HG03565 (cell line): ENCODE measurements around the gene KRT25.

Experiments
- ATAC-seq: cut with Tn5 transposase; IDR thresholded peaks from one replicate; pipeline ENCODE4 v1.9.1; 2021; ENCODE audit warnings: mild to moderate bottlenecking, moderate library complexity; ENCODE audit not compliant: unreplicated experiment

Gene KRT25, protein sequence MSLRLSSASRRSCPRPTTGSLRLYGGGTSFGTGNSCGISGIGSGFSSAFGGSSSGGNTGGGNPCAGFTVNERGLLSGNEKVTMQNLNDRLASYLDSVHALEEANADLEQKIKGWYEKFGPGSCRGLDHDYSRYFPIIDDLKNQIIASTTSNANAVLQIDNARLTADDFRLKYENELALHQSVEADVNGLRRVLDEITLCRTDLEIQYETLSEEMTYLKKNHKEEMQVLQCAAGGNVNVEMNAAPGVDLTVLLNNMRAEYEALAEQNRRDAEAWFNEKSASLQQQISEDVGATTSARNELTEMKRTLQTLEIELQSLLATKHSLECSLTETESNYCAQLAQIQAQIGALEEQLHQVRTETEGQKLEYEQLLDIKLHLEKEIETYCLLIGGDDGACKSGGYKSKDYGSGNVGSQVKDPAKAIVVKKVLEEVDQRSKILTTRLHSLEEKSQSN

DNA sequence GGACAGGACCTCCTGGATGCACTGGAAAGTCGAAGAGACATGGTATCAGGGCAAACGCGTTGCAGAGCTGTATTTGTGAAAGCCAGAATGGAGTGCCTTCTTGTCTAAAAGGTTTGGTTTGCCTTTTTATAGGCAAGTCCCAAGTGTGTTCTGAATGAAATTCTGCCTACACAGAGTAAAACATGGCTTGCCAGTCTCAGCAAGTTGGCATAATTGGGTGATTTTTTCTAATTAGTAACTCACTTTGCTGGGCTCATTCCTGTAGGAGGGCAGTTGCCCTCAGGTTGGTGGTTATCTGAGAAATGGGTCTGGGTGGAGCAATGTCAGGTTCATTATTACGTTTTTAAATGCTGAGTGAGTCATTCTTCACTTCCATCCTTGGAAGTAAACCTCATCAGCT lies at the start of gene KRT25:
TSS of gene KRT25 (minus strand) at position 101 of the 400 bp plus-strand sequence. CDS start at position 41, 60 bp downstream.
- no peak for ATAC-seq

- ATAC-seq: no peak
Observed at GRCh38 chr17:40803617-40804082, 48.5 kb upstream of the KRT25 start.

DNA sequence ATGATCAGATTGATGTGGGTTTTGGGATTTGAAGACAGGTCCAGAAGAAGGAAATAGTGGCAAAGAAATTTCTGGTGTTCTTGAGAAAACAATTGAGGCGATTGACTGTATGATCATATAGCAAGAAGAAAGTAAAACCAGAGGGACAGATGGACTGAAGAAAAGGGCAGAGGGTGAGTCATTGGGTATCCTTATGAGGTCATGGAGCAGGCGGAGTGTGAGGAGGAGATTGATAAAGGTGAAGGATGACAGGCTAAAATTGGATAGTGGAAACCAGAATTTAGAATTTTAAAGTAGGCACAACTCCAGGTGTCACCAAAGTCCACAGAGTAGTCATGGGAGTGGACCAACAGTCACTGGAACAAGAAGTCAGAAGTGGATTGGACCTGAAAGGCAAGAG lies 46.0 kb upstream of the KRT25 start:
- no peak for ATAC-seq

GRCh38 chr17:40800381-40800780 lies 45.2 kb upstream of the KRT25 start:
- ATAC-seq: no peak

DNA sequence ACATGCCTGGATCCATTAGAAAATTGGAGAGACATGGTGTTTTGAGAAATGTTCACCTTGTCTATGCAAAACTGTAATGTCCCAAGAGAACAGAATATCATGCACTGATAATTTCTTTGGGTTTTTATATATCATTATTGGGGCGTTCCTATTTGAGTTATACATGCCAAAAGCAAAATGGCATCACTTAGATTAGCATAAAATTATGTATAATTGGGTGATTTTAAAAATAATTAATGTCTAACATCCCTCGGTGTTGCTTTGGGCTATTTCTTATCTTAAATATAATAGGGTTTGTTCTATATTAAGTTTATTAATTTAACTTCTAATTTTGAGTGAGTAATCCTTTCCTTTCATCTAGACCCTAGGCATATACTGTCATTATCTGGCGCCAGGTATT lies 44.7 kb upstream of the KRT25 start, which contains the start of gene KRT28:
TSS of gene KRT28 (minus strand) at position 101 of the 400 bp plus-strand sequence. CDS start at position 35, 66 bp downstream.
- no peak for ATAC-seq

- no peak for ATAC-seq
Observed at GRCh38 chr17:40796846-40797245, 41.7 kb upstream of the KRT25 start.

DNA sequence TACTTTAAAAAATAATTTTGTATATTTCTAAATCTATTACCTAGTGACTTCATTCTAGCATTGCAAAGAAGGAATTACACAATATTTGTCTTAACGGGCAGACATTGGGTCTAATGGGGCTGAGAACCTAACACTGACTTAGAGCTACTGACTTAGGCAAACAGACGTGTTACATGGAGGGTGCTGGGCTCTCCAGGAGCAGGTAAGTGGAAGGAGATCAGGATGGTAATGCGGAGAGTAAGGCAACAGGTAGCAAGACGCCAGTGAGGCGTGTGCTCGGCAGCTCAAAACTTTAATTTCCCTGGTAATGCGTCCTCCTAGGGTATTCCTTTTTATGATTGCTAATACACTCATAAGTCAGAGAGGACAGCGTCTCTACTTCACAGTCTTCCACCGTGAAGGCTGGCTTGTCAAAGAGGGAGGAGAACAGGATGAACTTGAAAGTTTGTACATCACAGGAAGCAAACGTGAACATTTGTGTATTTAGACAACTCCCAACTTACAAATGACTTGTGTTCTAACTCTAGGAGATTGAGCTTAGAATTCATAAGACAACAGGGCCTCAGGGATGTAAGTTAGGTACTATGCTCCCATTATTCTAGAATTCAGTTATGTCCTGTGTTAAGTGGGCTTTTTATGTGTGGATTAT lies 40.0 kb upstream of the KRT25 start:
- no peak for ATAC-seq

GRCh38 chr17:40794466-40794865 lies 39.3 kb upstream of the KRT25 start:
- ATAC-seq: no peak

DNA sequence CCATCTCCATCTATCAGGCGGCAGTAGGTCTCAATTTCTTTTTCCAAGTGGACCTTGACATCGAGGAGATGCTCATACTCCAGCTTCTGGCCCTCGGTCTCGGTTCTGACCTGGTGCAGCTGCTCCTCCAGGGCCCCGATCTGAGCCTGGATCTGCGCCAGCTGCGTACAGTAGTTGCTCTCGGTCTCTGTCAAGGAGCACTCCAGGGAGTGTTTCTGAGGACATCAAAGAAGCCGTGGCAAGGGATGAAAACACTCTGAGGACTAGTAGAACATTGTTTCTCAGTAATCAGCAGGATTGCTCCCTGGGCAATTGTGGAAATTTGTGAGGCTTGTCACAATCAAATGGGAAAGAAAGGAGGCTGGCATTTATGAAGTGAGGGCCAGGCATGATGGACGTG lies 38.7 kb upstream of the KRT25 start:
- ATAC-seq: no peak

DNA sequence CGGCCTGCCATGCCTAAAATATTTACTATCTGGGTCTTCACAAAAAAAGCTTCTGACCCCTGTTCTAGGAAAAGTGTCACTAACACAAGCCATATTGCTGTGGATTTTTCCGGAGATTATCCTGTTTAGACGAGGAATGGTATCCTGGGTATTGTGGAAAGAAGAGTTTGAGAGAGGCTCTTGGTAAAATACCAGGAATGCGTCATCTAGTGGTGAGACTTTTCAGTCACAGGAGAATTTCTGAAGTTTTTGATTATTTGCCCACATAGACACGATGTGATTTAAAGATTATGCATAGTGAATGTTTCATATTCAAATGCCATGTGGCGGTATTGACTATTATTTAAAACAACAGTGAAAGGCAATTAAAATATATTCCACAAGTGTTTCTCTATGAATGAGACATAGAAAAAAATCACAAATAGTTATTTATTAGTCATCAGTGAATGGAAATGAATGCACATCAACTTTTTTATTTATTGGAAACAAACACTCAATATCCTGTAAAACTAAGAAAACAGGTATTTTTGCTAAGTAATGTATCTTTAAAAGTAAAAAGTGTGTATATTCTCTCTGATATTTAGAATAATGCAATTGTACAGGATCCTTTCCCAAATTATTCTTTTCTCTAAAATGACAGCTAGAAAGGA lies 36.8 kb upstream of the KRT25 start:
- no peak for ATAC-seq

DNA sequence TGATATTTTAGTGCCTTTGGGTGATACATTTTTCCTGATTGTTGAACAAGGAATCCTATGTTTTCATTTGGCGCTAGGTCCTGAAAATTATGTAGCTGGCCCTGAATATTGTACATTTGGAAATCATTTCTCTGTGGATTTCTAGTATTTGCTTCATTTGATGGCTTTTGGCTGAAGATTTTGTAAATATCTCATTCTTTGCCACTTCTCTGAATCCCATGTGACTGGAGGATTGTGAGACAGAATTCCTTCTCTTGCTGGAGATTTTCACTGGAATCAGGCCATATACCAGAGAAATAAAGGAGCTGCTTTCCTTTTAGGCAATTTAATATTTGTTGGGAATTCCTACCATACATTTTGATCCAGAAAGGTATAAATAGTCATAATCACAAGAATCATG lies 36.0 kb upstream of the KRT25 start:
- ATAC-seq: no peak

GRCh38 chr17:40782450-40782849 lies 27.3 kb upstream of the KRT25 start, which contains the start of gene KRT27:
Gene KRT27, minus strand, starts transcription at chr17:40782550. Its CDS starts 57 bp downstream, at chr17:40782493.
- no peak for ATAC-seq

DNA sequence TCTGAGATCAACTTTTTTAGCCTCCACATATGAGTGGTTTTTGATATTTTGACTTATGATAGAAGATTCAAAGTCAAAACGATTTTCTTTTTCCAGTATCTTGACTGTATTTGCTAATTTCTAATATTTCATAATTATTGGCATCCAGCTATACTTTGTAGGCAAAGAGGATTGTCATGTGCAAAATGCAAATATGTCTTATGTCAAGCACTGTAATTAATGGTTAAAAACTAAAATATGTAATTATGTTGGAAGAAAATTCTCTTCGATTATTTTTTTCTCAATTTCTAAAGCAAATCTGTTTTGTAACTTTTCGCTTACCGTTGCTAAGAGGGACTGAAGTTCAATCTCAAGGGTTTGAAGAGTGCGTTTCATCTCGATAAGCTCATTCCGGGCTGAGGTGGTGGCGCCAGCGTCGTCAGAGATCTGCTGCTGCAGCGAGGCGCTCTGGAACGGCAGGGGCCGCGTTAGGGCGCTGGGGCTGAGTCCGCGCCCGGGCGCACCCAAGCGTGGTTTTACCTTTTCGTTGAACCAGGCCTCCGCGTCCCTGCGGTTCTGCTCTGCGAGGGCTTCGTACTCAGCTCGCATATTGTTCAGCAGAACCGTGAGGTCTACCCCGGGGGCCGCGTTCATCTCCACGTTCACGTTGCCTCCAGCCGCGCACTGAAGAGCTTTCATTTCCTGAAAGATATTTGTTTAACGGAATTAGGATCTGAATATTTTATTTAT lies 24.2 kb upstream of the KRT25 start:
- ATAC-seq: no peak

- ATAC-seq: no peak
Observed at GRCh38 chr17:40778461-40778860, 23.3 kb upstream of the KRT25 start.

GRCh38 chr17:40777971-40778370 lies 22.8 kb upstream of the KRT25 start:
- no peak for ATAC-seq

DNA sequence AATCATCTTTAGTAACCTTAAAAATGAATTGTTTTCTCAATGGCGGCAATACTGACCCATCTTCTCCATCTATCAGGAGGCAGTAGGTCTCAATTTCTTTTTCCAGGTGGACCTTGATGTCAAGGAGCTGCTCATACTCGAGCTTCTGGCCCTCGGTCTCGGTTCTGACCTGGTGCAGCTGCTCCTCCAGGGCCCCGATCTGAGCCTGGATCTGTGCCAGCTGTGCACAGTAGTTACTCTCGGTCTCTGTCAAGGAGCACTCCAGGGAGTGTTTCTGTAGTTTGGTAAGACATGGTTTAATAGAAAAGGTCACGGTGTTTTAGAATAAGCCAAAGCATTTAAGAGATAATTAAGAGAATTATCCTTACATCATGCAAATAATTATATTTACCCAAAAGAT lies 22.3 kb upstream of the KRT25 start:
- no peak for ATAC-seq

DNA sequence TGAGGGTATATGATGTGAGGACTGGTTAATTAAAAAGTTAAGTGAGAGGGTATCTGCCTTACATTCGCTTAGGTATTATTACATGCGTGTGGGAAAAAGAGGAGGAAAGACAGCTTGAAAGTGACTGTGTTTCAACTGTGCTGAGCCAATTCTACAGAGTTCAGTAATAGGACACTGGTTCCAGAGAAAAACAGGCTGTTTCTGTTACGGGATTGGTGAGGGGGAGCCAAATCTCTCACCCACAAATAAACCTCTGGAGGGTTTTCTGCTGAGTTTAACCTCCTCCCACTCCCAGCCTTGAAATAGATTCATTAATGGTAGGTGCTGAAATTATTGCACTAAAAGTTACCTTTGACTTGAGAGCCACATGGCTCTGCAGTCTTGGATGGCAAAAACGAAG lies 20.8 kb upstream of the KRT25 start:
- ATAC-seq: no peak

DNA sequence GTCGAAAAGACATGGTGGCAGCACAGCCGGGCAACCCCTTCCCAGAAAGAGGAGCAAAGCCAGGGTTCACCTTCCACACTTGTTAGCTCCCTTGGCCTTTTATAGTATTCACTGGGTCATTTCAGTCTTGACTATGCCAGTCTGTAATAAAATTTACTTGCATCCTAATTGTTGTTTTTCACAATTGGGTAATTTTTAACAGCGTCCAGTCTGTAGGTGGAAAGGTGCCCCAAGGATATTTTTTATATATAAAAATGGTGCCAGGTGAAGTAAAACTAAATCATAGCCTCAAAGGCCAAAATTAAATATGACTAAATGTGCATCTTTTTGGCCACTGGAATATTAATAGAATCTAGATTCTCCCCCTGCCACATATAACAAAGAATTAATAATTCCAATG lies 17.0 kb upstream of the KRT25 start, which contains the start of gene KRT26:
TSS of gene KRT26 (minus strand) at position 101 of the 400 bp plus-strand sequence. CDS start at position 13, 88 bp downstream.
- ATAC-seq: no peak

- no peak for ATAC-seq
Observed at GRCh38 chr17:40765657-40766056, 10.5 kb upstream of the KRT25 start.

DNA sequence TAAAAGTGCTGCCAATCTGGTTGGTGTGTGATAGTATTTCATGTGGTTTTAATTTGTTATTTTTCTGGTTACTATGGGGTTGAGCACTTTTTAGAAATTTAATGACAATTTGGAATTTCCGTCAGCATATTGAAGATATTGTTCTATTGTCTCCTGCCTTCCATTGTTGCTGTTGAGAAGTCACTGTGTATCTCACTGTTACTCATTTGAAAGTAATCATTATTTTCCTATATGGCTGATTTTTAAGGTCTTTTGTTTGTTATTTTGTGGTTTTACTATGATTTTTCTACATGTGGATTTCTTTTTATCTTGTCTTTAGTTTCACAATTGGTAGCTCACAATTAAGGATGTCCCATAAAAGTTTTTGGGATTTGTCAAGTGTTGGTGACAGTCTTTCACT lies 8.6 kb upstream of the KRT25 start:
- no peak for ATAC-seq
